ENCODE data around the gene BFSP2.
"Not testable (repeated sequence)": the region's sequence is repeated elsewhere in the genome, so short reads cannot be mapped to it uniquely, and the experiment has no call there.

Gene BFSP2

GRCh38 chr3:133520286-133520685 lies 120.4 kb downstream of the BFSP2 start:
- no peak for DNase-seq (ENCODE audit: low spot score)

DNA sequence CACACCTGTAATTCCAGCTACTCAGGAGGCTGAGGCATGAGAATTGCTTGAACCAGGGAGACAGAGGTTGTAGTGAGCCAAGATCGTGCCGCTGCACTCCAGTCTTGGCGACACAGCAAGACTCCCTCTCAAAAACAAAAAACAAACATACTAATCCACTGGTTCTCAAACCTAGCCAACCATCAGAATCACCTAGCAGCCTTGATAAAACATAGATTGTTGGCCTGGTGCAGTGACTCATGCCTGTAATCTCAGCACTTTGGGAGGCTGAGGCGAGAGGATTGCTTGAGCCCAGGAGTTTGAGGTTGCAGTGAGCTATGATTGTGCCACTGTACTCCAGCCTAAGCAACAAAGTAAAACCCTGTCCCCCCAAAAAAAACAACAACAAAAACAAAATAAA lies 121.1 kb downstream of the BFSP2 start:
- not testable (repeated sequence) for DNase-seq (ENCODE audit: low spot score)

GRCh38 chr3:133521946-133522345 lies 122.1 kb downstream of the BFSP2 start:
- DNase-seq (ENCODE audit: low spot score) = no peak

- DNase-seq (ENCODE audit: low spot score) = not testable (repeated sequence)
Observed at GRCh38 chr3:133523758-133524157, 123.9 kb downstream of the BFSP2 start.

Measured in RKO (cell line).